Keratinocyte (primary cell): ENCODE data around the gene LSP1. TPM values are rescaled to one million over a fixed set of nuclear protein-coding genes. Genes with fewer than 3 reads are reported as not detected.
A peak's percentile ranks its signal among the peaks of the same experiment; 100 is the strongest.

Experiments used
- DNase-seq: peaks from one replicate; pipeline ENCODE4 v3.0.0-alpha.2; 2011; ENCODE audit warnings: low read depth, missing footprints, low spot score
- FAIRE-seq: peaks from 2 replicates; lab custom pipeline; 2011; peaks lifted over from hg19 to GRCh38; lab: Jason Lieb, UNC
- H2AFZ ChIP-seq: 2 replicates; pipeline ENCODE4 v1.6.0; 2012; ENCODE audit warnings: low read length, control low read depth, inconsistent platforms; ENCODE audit not compliant: control insufficient read depth
- H3K27ac ChIP-seq: 2 replicates; pipeline ENCODE4 v1.5.1; 2011; ENCODE audit warnings: low read length; ENCODE audit not compliant: control insufficient read depth, insufficient read depth
- H3K27me3 ChIP-seq: 3 replicates; pipeline ENCODE4 v1.6.0; 2011; ENCODE audit warnings: low read length; ENCODE audit not compliant: control insufficient read depth, insufficient read depth; ENCODE audit errors: extremely low read depth
- H3K36me3 ChIP-seq, 2 experiments: 2 replicates in 1 of 2; 3 replicates in 1 of 2; pipeline ENCODE4 v1.5.1; 2011; ENCODE audit warnings: low read length in 2 of 2, mild to moderate bottlenecking in 1 of 2; ENCODE audit not compliant: control insufficient read depth in 2 of 2, insufficient read depth in 2 of 2; ENCODE audit errors: extremely low read depth in 1 of 2
- H3K4me1 ChIP-seq: 3 replicates; pipeline ENCODE4 v1.5.1; 2011; ENCODE audit warnings: low read length; ENCODE audit not compliant: control insufficient read depth, insufficient read depth; ENCODE audit errors: extremely low read depth
- H3K4me2 ChIP-seq: 3 replicates; pipeline ENCODE4 v1.6.0; 2011; ENCODE audit warnings: low read depth, low read length; ENCODE audit not compliant: control insufficient read depth, insufficient read depth; ENCODE audit errors: extremely low read depth
- H3K4me3 ChIP-seq, 3 experiments: fragments of 200-600 bp in 1 of 3; sonication (generic) in 1 of 3; 2 replicates in 2 of 3; 3 replicates in 1 of 3; pipeline ENCODE4 v1.5.1; 2011 to 2016; ENCODE audit warnings: low read length in 3 of 3, mild to moderate bottlenecking in 3 of 3, control low read depth in 2 of 3, inconsistent platforms in 1 of 3, low read depth in 1 of 3, mixed read lengths in 1 of 3, mixed run types in 1 of 3, moderate library complexity in 1 of 3; ENCODE audit not compliant: control insufficient read depth in 2 of 3, insufficient read depth in 2 of 3; ENCODE audit errors: extremely low read depth in 1 of 3
- H3K79me2 ChIP-seq: 2 replicates; pipeline ENCODE4 v1.6.0; 2012; ENCODE audit warnings: low read length; ENCODE audit not compliant: control insufficient read depth, insufficient read depth
- H3K9ac ChIP-seq: 3 replicates; pipeline ENCODE4 v1.6.0; 2011; ENCODE audit warnings: low read length; ENCODE audit not compliant: control insufficient read depth, insufficient read depth; ENCODE audit errors: extremely low read depth
- H3K9me1 ChIP-seq: 3 replicates; pipeline ENCODE4 v1.6.0; 2011; ENCODE audit warnings: low read length; ENCODE audit not compliant: control insufficient read depth, insufficient read depth; ENCODE audit errors: extremely low read depth
- H3K9me3 ChIP-seq: 2 replicates; pipeline ENCODE4 v1.5.1; 2012; ENCODE audit warnings: low read depth, low read length; ENCODE audit not compliant: control insufficient read depth
- H4K20me1 ChIP-seq: 3 replicates; pipeline ENCODE4 v1.6.0; 2011; ENCODE audit warnings: low read length; ENCODE audit not compliant: control insufficient read depth, insufficient read depth; ENCODE audit errors: extremely low read depth
- EZH2 ChIP-seq: IDR thresholded peaks from one replicate; pipeline ENCODE4 v1.6.1; 2012; ENCODE audit warnings: inconsistent platforms, mild to moderate bottlenecking, low read length, moderate library complexity
- dilution Hi-C: fragments of 300-500 bp; cut with MboI; formaldehyde crosslinking; loops from one replicate; pipeline ENCODE4 v1.7.0; 2020; ENCODE audit warnings: low sequenced_read_pairs; ENCODE audit not compliant: extremely low pct_ligation_motif_present
- polyA plus RNA-seq, 5 experiments: library from polyadenylated mRNA; depleted of rRNA in 3 of 5; stranded (reverse) in 3 of 5; stranded (forward) in 1 of 5; unstranded in 1 of 5; fragments of >200 nt; gene quantifications; 1 replicate in 1 of 5; 2 replicates in 3 of 5; 3 replicates in 1 of 5; pipeline versions ENCODE4 v1.2.1 to v1.2.3, GENCODE V29; 2011 to 2012; ENCODE audit warnings: missing spikeins in 2 of 5, low read depth in 1 of 5, low replicate concordance in 1 of 5
- TF ChIP-seq, protein P1 (sequence below), 3 experiments: IDR thresholded peaks in 1 of 3; conservative IDR thresholded peaks in 1 of 3; optimal IDR thresholded peaks in 1 of 3; 2 replicates in 2 of 3; 3 replicates in 1 of 3; pipeline versions ENCODE3 to v1.5.1; 2011; ENCODE audit warnings: low read length in 3 of 3, mild to moderate bottlenecking in 3 of 3, moderate library complexity in 2 of 3, control low read depth in 1 of 3, inconsistent platforms in 1 of 3; ENCODE audit not compliant: insufficient read depth in 2 of 3; ENCODE audit errors: extremely low read depth in 1 of 3

Gene LSP1
- polyA plus RNA-seq, 1 donor (not counting 4 experiments of a cell fraction or from before 2014, with no cell fraction given): 0.94 TPM

DNA sequence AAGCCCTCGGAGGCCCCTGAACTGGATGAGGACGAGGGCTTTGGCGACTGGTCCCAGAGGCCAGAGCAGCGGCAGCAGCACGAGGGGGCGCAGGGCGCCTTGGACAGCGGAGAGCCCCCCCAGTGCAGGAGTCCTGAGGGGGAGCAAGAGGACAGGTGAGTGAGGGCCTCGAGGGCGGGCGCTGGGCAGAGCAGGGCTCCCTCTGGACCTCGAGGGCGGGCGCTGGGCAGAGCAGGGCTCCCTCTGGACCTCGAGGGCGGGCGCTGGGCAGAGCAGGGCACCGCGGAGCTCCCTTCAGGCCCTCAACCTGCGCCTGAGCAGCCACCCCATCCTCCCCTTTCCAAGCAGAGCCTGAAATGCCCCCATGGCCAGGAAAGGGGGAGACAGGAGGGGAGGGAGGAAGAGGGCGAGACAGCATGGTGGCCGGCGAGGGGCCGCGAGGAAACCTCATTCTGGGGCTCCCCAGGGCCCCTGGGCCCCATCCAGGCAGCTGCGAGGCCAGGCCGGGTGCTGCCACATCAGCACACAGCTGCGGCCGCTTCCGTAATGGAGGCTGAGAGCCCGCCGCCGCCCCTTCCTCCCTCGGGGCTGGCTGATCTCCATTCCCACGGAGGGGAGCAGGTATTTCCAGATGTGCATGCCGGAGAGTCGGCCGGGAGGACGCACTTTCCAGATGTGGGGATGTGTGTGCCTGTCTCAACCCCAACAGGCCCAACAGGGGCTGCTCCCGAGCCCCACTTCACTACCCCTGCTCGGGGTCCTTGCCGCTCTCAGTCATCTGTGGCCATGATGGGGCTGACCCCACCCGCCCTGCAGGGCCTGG lies 28.8 kb downstream of the LSP1 start:
- no peaks in the 10 kb centered on the region for H3K9me1 ChIP-seq
- no peaks in the 10 kb centered on the region for H3K9me3 ChIP-seq
- no peak overlapping the region for H2AFZ ChIP-seq
- FAIRE-seq: no peak
- no peak overlapping the region for H3K9ac ChIP-seq
- no peaks in the 10 kb centered on the region for H3K79me2 ChIP-seq
- DNase-seq: no peak
- no peaks in the 10 kb centered on the region for H3K36me3 ChIP-seq
- H3K4me2 ChIP-seq: no peak overlapping the region
- peaks cover 12% of the 10 kb centered on the region for H3K4me1 ChIP-seq
- peaks cover 6% of the 10 kb centered on the region for H3K27me3 ChIP-seq
- H3K4me3 ChIP-seq: no peak overlapping the region
- dilution Hi-C loops: no loop called here
- no peak overlapping the region for H3K27ac ChIP-seq
- TF ChIP-seq, protein P1, sequence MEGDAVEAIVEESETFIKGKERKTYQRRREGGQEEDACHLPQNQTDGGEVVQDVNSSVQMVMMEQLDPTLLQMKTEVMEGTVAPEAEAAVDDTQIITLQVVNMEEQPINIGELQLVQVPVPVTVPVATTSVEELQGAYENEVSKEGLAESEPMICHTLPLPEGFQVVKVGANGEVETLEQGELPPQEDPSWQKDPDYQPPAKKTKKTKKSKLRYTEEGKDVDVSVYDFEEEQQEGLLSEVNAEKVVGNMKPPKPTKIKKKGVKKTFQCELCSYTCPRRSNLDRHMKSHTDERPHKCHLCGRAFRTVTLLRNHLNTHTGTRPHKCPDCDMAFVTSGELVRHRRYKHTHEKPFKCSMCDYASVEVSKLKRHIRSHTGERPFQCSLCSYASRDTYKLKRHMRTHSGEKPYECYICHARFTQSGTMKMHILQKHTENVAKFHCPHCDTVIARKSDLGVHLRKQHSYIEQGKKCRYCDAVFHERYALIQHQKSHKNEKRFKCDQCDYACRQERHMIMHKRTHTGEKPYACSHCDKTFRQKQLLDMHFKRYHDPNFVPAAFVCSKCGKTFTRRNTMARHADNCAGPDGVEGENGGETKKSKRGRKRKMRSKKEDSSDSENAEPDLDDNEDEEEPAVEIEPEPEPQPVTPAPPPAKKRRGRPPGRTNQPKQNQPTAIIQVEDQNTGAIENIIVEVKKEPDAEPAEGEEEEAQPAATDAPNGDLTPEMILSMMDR (optimal IDR thresholded peaks at IDR 0.05 in 1 of 3, IDR thresholded peaks at IDR 0.05 in 1 of 3, conservative IDR thresholded peaks at IDR 0.05 in 1 of 3; ENCODE audit: extremely low read depth in 1 of 3, insufficient read depth in 2 of 3, low read length in 3 of 3): no peak
- no peak for TF ChIP-seq EZH2
- H4K20me1 ChIP-seq: no peaks in the 10 kb centered on the region

DNA sequence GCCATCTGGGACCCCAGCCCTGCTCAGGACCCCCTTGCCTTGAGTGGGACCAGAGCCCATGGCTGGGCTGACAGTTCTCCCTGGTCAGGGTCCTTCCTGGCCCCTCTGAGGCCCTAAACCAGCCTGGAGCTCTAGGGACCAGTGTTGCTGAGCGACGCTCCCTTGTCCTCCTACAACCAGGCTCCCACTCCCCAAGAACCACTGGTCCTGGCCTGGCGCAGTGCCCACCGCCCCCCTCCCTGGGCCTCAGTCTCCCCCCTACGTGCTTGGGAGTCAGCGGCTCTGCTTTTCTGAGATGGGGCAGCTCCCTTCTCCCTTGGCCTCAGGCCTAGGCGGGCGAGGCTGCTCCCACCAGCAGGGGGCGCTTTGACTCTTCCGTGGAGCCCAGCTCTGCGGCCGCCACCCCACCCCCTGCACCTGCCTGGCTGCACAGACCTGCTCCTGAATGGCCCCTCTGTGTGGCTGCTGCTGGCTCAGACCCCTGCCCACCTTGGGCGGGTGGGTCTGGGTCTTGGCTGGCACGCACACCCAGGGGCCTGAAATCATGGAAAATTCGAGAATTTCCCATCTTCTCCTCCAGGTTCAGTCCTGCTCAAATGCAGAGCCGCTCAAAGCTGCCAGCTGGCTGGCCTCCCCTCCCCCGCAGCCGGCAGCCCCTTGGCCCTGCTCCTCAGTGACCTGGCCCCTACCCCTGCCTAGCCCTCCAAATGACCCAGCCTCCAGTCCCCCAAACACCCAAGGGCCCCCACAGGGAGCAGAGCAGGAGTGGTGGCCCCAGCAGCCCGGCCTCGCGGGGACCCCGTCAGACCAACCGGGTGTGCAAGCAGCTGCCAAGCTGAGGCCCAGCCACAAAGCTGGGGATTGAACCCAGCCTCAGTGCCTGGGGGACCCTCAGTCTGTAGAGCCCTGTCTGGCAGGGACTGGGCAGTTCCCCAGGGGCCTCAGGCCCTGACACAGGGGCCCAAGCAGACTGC lies 29.7 kb downstream of the LSP1 start:
- Histone ChIP-seq H3K9me3 (no peaks in the 10 kb centered on the region), H3K27me3 (peaks cover 6% of the 10 kb centered on the region), H3K36me3 (no peaks in the 10 kb centered on the region), H2AFZ (no peak overlapping the region), H4K20me1 (no peaks in the 10 kb centered on the region), H3K79me2 (no peaks in the 10 kb centered on the region), H3K4me2 (no peak overlapping the region), H3K9me1 (no peaks in the 10 kb centered on the region), H3K9ac (no peak overlapping the region), H3K4me3 (no peak overlapping the region), H3K4me1 (peaks cover 7% of the 10 kb centered on the region), H3K27ac (no peak overlapping the region)
- DNase-seq (no peak), FAIRE-seq (no peak)
- dilution Hi-C loops: no loop called here
- TF ChIP-seq, protein P1 (optimal IDR thresholded peaks at IDR 0.05 in 1 of 3, IDR thresholded peaks at IDR 0.05 in 1 of 3, conservative IDR thresholded peaks at IDR 0.05 in 1 of 3; ENCODE audit: extremely low read depth in 1 of 3, insufficient read depth in 2 of 3, low read length in 3 of 3): peak; percentile 71 to 98 (median 95)
- no peak for TF ChIP-seq EZH2
